Brain pericyte (primary cell): ENCODE results near the gene ZYG11B.
"Not testable (repeated sequence)": the region's sequence is repeated elsewhere in the genome, so short reads cannot be mapped to it uniquely, and the experiment has no call there.

Source experiments
- DNase-seq: peaks from one replicate; pipeline ENCODE4 v3.0.0-alpha.2; 2012; ENCODE audit warnings: low read depth, low spot score

The ZYG11B gene

DNA sequence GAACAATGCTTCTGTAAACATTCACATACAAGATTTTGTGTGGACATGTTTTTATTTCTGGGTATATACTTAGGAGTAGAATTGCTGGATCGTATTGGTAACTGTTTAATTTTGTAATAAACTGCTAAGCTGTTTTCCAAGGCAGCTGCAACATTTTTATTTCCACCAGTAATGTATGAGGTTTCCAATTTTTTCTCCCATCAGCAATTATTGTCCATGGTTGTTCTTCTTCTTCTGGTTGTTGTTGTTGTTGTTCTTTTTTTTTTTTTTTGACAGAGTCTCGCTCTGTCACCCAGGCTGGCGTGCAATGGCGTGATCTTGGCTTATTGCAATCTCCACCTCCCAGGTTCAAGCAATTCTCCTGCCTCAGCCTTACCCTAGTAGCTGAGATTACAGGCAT, 26.9 kb downstream of the ZYG11B start:
- no peak for DNase-seq

DNA sequence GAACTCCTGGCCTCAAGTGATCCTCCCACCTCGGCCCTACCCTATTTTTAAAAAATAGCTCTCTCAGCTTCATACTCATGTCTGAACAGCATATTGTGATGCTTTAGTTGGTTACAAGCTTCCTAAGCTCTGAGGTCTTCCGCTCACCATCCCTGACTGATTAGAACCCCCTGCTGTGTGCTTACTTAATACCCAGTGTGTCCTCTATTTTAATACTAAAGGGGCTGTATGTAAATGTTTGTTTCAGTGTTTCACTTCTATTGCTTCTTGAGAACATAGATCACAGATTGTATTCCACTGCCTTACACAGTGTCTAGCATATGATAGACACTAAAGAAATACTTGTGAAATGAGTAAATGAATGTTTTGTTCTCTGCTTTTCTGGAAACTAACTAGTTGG, 29.8 kb downstream of the ZYG11B start:
- DNase-seq = no peak

DNA sequence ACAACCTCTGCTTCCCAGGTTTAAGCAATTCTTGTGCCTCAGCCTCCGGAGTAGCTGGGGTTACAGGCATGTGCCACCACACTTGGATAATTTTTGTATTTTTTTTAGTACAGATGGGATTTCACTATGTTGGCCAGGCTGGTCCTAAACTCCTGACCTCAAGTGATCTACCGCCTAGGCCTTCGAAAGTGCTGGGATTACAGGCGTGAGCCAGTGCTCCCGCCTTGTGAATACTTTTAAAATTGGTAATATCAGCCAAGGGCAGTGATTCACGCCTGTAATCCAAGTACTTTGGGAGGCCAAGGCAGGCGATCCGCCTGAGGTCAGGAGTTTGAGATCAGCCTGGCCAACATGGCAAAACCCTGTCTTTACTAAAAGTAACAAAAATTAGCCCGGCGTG, 33.7 kb downstream of the ZYG11B start:
- no peak for DNase-seq

DNA sequence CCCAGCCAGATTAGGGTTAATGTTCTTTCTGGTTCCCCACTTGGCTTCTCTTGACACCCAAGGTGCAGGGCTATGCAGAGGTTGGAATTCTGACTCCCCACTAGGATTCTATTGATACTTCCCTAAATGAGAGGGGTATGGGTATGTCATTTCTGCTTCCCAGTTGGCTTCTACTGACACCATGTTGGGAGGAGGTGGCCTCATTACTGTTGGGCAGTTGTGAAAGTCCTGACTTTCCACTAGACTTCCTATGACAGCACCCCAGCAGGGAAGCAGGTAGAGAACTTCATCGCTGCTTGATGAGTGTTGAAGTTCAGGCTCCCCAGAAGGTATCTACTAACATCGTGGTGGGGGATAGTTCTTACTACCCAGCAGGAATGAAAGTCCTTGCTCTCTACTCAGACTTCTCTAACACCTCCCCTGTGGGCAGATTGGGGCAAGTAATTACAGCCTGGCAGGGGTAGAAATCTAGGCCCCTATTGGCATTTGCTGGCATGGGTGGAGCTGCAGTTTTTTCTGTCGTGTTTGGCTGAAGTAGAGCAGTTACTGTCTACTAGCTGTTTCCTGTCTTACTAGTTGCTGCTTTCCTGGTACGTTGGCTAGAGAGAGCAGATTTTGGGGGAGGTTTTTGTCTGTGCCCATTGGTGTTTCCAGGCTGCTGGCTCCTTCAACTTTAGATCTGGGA, 41.5 kb downstream of the ZYG11B start:
- DNase-seq = no peak

DNA sequence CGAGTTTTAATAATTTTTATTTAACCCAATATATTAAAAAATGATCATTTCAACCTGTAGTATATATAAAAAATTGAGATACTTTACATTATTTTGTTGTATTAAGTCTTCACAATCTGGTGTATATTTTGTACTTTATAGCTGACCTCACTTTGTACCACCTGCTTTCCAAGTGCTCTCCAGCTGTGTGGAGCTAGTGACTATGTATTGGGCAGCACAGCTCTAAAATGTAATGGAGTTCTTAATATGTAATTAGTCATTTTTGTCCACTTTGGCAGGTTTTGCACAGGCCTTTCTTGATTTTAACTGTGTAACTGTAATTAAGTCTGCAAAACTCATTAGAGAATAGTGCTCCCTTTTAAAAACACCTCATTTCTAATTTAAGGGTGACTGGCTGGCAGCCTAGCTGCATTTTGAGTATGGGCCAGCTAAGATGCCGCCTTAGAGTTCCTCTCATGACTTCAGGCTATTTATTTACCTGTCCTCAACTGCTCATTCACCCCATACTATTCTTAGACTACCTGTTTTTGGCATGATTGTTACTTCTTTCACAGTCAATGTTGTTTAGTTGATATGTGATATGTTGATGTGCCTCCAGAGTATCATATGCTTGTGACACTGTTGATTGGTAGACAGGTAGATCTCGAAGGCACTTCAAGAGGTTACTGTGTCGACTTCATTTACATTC, 43.2 kb downstream of the ZYG11B start:
- no peak for DNase-seq

DNA sequence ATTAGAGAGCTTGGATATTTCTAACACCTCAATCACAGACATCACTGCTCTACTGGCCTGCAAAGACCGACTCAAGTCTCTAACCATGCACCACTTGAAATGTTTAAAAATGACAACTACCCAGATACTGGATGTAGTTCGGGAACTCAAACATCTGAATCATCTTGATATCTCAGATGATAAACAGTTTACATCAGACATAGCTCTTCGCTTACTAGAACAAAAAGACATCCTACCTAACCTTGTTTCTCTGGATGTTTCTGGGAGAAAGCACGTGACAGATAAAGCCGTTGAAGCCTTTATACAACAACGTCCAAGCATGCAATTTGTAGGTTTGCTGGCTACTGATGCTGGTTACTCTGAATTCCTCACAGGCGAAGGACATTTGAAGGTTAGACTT, 45.1 kb downstream of the ZYG11B start:
- no peak for DNase-seq

DNA sequence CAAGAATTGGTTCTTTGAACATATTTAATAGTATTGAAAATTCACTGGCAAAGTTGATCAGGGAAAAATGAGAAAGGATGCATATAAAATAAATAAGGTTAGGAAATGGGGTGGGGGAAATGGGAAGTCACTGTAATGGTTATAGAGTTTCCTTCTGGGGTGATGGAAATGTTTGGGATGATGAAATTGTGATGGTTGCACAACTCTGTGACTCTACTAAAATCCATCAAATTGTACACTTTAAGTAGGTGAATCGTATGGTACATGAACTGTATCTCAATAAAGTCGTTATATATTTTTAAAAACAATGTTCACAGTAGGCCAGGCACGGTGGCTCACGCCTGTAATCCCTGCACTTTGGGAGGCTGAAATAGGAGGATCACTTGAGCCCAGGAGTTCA, 59.9 kb downstream of the ZYG11B start:
- DNase-seq = no peak

DNA sequence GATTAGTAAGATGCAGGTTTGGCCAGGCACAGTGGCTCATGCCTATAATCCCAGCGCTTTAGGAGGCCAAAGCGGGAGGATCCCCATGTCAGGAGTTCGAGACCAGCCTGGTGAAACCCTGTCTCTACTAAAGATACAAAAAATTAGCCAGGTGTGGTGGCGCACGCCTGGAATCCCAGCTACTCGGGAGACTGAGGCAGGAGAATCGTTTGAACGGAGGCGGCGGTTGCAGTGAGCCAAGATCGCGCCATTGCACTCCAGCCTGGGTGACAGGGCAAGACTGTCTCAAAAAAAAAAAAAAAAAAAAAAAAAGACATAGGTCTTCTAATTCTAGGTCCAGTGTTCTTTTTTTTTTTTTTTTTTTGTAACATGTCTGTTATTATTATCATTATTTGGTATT, 64.2 kb downstream of the ZYG11B start:
- not testable (repeated sequence) for DNase-seq

DNA sequence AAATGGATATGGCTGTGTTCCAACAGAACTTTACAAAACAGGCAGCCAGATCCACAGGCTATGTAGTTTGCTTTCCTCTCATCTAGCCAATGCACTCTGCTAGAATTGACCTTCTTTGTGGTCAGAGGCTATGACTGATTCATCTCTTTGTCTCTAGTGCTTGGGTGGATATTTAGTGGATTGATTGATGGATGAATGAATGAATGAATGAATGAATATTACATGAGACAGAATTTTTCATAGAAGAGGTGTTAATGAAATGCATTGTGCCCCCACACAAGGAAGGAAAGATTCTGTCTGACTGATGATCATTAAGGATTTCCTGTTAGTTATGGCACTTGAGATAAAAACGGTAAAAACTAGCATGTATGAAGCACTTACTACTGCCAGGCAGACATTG, 65.8 kb downstream of the ZYG11B start:
- DNase-seq = no peak

DNA sequence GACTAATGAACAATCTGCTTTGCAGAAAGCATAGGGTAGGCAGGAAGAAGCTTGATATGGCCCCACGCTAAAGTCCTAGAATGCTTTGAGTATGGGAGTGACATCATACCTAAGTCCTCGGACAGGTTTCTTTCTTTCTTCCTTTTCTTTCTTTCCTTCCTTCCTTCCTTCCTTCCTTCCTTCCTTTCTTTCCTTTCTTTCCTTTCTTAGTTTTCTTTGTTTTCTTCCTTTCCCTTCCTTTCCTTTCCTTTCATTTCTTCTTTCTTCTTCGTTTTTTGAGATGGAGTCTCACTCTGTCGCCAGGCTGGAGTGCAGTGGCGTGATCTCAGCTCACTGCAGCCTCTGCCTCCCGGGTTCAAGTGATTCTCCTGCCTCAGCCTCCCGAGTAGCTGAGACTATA, 67.5 kb downstream of the ZYG11B start:
- DNase-seq = not testable (repeated sequence)

DNA sequence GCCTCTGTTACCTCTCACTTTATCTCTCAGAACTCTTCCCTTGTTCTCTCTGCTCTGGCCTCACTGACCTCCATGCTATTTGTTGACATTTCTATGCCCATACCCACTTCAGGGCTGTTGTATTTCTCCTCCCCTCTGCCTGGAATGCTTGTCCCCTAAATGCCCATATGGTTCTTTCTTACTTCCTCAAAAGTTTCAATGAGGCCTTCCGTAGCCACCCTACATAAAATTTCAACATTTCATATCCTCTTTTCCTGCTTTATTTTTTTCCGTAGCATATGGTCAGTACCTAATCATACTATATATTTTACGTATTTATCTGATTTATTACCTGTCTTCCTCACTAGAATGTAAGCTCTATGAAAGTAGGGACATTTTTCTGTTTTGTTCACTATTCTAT, 69.2 kb downstream of the ZYG11B start:
- DNase-seq = no peak

DNA sequence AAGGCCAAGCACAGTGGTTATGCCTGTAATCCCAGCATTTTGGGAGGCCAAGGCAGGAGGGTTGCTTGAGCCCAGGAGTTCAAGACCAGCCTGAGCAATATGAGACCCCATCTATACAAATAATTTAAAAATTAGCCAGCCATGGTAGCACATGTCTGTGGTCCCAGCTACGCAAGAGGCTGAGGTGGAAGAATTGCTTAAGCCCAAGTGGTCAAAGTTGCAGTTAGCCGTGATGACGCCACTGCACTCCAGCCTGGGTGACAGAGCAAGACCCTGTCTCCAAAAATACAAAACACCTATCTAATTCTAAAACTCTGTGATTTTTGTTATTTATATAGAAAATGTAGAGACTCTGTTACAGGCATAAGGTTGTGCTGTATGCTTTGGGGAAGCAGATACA, 72.1 kb downstream of the ZYG11B start:
- DNase-seq = no peak

DNA sequence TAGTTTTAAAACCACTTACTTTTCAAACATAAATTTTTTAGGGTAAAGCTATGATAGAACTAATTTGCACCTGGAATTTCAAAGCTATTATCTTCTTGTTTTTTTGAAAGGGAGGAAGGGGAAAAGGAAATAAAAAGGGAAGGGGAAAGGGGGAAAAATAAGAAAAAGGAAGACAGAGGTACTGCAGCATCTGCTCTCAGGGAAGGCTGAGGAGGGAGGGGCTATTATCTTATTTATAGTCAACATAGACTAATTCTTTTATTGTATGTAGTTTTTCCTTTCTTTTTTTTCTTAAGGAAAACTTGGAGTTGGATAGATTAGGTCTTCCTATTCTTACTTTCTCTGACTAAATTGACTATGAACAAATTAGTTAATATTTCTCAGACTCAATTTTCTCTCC, 74.8 kb downstream of the ZYG11B start:
- DNase-seq = no peak

DNA sequence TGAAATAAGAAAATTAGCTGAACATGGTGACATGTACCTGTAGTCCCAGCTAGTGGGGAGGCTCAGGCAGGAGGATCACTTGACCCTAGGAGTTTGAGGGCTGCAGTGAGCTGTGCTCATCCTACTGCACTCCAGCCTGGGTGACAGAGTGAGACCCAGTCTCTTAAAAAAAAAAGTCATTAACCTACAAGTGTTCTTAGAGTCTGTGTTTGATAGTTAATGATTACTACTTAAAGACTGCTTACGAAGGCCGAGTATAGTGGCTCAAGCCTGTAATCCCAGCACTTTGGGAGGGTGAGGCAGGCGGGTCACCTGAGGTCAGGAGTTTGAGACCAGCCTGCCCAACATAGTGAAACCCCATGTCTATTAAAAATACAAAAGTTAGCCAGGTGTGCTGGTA, 77.8 kb downstream of the ZYG11B start:
- not testable (repeated sequence) for DNase-seq

DNA sequence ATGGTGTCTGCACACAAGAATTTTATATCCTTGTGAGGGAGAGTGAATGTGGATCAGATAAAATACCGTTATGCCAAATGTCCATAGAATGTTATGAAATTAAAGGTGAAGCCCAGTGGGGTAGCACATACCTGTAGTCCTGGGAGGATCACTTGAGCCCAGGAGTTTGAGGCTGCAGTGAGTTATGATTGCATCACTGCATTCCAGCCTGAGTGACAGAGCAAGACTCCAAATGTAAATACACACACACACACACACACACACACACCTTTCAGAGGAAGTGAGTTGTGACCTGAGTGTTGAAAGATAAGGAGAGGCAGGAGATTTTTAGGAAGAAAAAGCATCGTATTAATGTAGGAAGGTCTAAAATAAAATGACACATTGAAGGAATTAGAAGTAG, 88.2 kb downstream of the ZYG11B start:
- DNase-seq = no peak

DNA sequence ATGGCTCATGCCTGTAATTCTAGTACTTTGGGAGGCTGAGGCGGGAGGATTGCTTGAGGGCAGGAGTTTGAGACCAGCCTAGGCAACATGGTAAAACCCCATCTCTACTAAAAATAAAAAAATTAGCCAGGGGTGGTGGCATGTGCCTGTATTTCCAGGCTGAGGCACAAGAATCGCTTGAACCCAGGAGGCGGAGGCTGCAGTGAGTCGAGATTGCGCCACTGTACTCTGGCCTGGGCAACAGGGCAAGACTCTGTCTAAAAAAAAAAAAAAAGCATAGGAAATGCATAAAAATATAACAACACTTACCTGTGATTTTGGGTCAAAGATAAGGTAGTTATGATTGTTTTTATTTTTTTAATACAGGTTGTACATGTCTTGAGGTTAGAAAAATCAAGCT, 94.6 kb downstream of the ZYG11B start:
- DNase-seq = not testable (repeated sequence)

DNA sequence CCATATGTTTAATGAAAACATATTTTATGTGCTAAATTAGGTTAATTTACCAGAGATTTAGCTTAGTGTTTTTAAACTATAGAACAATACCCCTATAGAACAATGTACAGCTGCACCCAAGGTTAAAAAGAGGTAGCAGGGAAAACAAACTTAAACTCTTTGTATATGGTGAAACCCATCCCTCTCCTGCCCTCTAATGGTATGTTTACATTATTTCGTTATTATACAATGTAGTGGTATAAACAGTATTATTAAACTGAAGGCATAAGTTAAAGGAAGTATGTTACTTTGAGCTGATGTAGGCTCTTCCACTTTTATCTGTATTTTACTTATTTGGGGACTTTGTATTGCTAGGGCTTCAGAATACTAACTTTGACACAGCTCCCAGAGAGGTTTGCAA, 99.6 kb downstream of the ZYG11B start:
- DNase-seq = no peak

DNA sequence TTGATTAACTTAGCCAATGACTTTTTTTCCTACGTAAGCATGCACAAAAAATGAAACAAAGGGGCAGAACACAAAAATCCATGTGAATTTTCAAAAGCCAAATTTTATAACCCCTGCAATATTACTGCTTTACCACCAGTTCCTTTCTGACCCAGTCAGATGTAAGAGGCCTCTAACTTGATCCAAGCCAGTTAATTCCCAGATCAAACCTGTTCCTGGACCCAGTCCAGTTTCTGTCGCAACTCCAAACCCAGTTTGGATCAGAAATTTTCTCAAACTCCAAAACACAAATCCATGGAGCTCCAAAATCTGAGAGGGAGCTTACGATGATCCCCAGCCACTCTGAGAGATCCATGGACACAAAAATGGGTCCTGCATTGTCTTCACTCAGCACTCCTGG, 108.5 kb downstream of the ZYG11B start:
- no peak for DNase-seq

DNA sequence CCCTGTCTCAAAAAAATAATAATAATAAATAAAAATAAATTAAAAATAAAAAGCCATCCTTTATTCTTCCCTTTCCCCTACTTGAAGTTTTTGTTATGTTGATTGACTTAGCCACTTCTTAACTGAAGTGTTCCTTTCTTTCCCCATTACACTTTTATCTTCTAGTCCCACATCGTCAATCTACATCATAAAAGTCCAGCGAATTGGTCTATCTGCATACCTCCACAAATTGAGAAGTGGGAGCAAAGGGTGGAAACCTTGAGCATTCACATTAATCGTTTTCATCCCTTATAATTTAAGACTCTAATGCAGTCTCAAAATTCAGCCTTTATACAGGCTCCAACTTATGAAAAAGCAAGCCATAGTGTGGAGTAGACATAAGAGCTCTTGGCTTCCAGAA, 109.8 kb downstream of the ZYG11B start:
- no peak for DNase-seq

DNA sequence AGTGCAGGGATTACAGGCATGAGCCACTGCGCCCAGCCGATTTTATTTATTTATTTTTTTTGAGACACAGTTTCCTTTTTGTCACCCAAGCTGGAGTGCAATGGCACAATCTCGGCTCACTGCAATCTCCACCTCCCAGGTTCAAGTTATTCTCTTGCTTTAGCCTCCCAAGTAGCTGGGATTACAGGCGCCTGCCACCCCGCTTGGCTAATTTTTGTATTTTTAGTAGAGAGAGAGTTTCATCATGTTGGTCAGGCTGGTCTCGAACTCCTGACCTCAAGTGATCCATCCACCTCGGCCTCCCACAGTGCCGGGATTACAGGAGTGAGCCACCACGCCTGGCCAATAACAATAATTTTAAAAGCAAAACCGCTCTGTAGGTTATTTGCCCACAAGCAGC, 112.9 kb downstream of the ZYG11B start:
- not testable (repeated sequence) for DNase-seq

DNA sequence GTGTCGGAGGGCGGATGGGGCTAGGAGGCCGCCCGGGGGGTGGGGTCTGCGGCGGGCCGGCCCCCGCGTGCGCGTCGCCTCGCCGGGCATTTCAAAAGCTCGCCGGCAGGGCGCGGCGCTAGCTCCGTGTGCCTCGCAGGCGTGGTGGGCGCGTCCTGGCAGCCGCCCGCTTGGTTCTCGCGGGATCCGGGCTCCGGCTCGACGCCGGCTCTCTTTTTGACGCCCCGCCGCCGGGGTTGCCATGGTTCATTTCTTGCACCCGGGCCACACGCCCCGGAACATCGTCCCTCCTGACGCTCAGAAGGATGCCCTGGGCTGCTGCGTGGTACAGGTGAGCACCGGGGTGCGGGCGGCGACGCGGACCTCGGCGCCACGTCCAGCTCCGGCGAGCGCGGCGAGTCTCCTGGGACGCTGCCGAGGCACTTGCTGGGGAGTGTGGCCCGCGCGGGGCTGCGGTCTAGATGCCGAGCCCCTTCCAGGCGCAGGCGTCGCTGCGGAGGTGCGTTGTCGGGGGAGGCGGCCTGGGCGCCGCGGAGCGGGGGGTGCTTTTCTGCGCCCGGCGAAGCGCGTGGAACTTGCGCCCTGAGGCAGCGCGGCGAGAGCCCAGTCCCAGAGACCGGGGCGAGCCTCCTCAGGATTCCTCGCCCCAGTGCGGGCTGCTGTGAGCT, 116.5 kb downstream of the ZYG11B start, which contains the start of gene ZYG11A:
TSS of gene ZYG11A (plus strand) at position 118 of the 668 bp plus-strand sequence. CDS start at position 242, 124 bp downstream.
- peak; percentile 17 for DNase-seq

DNA sequence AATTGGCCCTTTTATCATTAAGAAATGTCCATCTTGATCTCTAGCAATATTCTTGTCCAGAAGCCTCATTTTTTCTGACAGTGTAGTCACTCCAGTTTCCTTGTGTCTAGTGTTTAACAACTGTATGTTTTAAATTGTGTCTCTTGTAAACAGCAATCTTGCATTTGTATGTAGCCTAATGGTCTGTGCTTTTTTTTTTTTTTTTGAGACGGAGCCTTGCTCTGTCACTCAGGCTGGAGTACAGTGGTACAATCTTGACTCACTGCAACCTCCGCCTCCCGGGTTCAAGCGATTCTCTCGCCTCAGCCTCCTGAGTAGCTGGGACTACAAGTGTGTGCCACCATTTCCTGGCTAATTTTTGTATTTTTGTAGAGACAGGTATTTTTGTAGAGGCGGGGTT, 118.9 kb downstream of the ZYG11B start:
- DNase-seq = not testable (repeated sequence)

DNA sequence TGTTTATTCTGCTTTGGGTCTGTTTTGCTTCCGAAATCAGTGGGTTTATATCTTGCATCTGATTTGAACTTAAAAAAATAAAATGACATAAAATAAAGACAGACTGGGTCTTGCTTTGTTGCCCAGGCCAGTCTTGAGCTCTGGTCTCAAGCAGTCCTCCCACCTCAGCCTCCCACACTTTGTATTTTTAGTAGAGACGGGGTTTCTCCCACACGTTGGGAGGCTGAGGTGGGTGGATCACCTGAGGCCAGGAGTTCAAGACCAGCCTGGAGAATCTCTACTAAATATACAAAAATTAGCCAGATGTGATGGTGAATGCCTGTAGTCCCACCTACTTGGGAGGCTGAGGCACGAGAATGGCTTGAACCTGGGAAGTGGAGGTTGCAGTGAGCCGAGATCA, 122.2 kb downstream of the ZYG11B start:
- no peak for DNase-seq
